Bronchial epithelial cell (primary cell): ENCODE data around the gene IQCE. TPM values are rescaled to one million over a fixed set of nuclear protein-coding genes. Genes with fewer than 3 reads are reported as not detected.

Source experiments
- DNase-seq: peaks from one replicate; pipeline ENCODE4 v3.0.0-alpha.2; 2010; ENCODE audit warnings: low read depth
- FAIRE-seq: peaks from 2 replicates; lab custom pipeline; 2011; peaks lifted over from hg19 to GRCh38; lab: Jason Lieb, UNC
- H3K27me3 ChIP-seq: 2 replicates; pipeline ENCODE4 v1.5.1; 2011; ENCODE audit warnings: low read length; ENCODE audit not compliant: control insufficient read depth, insufficient read depth
- H3K36me3 ChIP-seq: 2 replicates; pipeline ENCODE4 v1.5.1; 2011; ENCODE audit warnings: low read length; ENCODE audit not compliant: control insufficient read depth, insufficient read depth
- H3K4me3 ChIP-seq: 2 replicates; pipeline ENCODE4 v1.5.1; 2011; ENCODE audit warnings: mild to moderate bottlenecking, low read depth, low read length, control low read depth
- CTCF ChIP-seq: IDR thresholded peaks from 2 replicates; pipeline ENCODE4 v1.5.1; 2011; ENCODE audit warnings: mild to moderate bottlenecking, moderate library complexity, low read length, control low read depth, inconsistent platforms; ENCODE audit not compliant: insufficient read depth, severe bottlenecking
- total RNA-seq: library from RNA; depleted of rRNA; stranded (reverse); fragments of >200 nt; gene quantifications from 2 replicates; pipeline ENCODE4 v1.2.1, GENCODE V29; 2014

Gene IQCE
- total RNA-seq, 1 donor from 2014 or later = 6.3 TPM

- Histone ChIP-seq H3K4me3 (no peak overlapping the region), H3K27me3 (no peaks in the 10 kb centered on the region), H3K36me3 (peaks cover 36% of the 10 kb centered on the region)
- no peak for TF ChIP-seq CTCF
- no peak for DNase-seq
- FAIRE-seq = no peak
These were observed 16.5 kb upstream of the IQCE start for GRCh38 chr7:2542011-2542915.

- no peak for TF ChIP-seq CTCF
- H3K27me3 ChIP-seq = no peaks in the 10 kb centered on the region
- no peak for DNase-seq
- peaks cover 37% of the 10 kb centered on the region for H3K36me3 ChIP-seq
- FAIRE-seq = no peak
- H3K4me3 ChIP-seq = no peak overlapping the region
These were observed 15.6 kb upstream of the IQCE start for GRCh38 chr7:2542916-2543871.

- Histone ChIP-seq H3K36me3 (peaks cover 28% of the 10 kb centered on the region), H3K4me3 (no peak overlapping the region), H3K27me3 (no peaks in the 10 kb centered on the region)
- TF ChIP-seq CTCF = no peak
- FAIRE-seq (no peak), DNase-seq (no peak)
These were observed 14.1 kb upstream of the IQCE start for GRCh38 chr7:2544541-2545188.

GRCh38 chr7:2545746-2546425 lies 12.9 kb upstream of the IQCE start:
- FAIRE-seq = no peak
- H3K4me3 ChIP-seq = no peak overlapping the region
- no peaks in the 10 kb centered on the region for H3K27me3 ChIP-seq
- H3K36me3 ChIP-seq = peaks cover 26% of the 10 kb centered on the region
- no peak for DNase-seq
- no peak for TF ChIP-seq CTCF

GRCh38 chr7:2546776-2547586 lies 11.8 kb upstream of the IQCE start:
- Histone ChIP-seq H3K4me3 (no peak overlapping the region), H3K27me3 (no peaks in the 10 kb centered on the region), H3K36me3 (peaks cover 19% of the 10 kb centered on the region)
- FAIRE-seq (no peak), DNase-seq (no peak)
- TF ChIP-seq CTCF = no peak
